Retinal pigment epithelial cell (primary cell): ENCODE results near the gene ITGBL1.

Experiments used
- DNase-seq: peaks from one replicate; pipeline ENCODE4 v3.0.0-alpha.2; 2010; ENCODE audit warnings: low read depth
- H3K4me3 ChIP-seq: 2 replicates; pipeline ENCODE4 v1.5.1; 2011; ENCODE audit warnings: mild to moderate bottlenecking, low read length, control low read depth, moderate library complexity
- TF ChIP-seq, protein P1 (sequence below): conservative IDR thresholded peaks from 2 replicates; pipeline ENCODE4 v1.5.1; 2011; ENCODE audit warnings: low read depth, low read length, control low read depth, inconsistent platforms

ITGBL1 gene

DNA sequence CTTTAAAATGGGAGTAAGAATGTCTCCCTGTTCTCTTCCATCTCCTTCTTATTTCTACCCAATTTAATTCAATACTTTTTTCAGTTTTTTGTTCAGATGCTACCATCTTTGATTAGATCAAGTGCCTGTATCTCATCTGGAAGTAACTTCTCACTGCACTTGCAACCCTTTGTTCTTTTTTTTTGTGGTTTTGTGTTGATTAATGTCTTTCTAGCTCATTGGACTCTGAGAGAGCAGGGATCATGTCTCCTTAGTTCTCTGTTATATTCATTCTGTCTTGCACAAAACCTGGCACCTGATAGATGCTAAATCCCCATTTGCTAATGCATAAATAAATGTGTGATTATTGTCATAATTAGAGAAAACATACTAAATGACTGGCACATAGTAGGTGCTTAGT, 834 bp upstream of the ITGBL1 start:
- TF ChIP-seq, protein P1, sequence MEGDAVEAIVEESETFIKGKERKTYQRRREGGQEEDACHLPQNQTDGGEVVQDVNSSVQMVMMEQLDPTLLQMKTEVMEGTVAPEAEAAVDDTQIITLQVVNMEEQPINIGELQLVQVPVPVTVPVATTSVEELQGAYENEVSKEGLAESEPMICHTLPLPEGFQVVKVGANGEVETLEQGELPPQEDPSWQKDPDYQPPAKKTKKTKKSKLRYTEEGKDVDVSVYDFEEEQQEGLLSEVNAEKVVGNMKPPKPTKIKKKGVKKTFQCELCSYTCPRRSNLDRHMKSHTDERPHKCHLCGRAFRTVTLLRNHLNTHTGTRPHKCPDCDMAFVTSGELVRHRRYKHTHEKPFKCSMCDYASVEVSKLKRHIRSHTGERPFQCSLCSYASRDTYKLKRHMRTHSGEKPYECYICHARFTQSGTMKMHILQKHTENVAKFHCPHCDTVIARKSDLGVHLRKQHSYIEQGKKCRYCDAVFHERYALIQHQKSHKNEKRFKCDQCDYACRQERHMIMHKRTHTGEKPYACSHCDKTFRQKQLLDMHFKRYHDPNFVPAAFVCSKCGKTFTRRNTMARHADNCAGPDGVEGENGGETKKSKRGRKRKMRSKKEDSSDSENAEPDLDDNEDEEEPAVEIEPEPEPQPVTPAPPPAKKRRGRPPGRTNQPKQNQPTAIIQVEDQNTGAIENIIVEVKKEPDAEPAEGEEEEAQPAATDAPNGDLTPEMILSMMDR = no peak
- DNase-seq = no peak
- H3K4me3 ChIP-seq = no peak overlapping the region

DNA sequence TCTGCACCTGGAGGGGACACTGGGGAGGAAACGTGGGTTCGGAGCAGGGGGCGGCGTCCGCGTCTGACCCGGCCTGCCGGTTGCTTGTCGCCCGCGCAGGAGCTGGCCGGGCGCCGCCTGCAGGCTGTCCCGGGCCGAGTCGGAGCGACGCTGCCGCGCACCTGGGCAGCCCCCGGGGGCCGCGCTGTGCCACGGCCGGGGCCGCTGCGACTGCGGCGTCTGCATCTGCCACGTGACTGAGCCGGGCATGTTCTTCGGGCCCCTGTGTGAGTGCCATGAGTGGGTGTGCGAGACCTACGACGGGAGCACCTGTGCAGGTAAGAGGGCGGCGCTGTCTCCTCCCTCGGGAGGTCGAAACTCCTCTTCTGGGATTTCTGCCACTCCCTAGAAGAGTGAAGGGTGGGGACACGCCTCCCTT, 1.3 kb downstream of the ITGBL1 start:
- TF ChIP-seq, protein P1 = no peak
- H3K4me3 ChIP-seq = peak overlapping the region; percentile 30

GRCh38 chr13:101454767-101455166, 2.3 kb downstream of the ITGBL1 start:
- DNase-seq = peak; percentile 26
- H3K4me3 ChIP-seq = no peak overlapping the region
- TF ChIP-seq, protein P1 = no peak

More for the DNA sequence above, 1.3 kb downstream of the ITGBL1 start:
- no peak for DNase-seq

- TF ChIP-seq, protein P1 = no peak
- H3K4me3 ChIP-seq = no peak overlapping the region
- DNase-seq = peak; percentile 74
Measured at GRCh38 chr13:101455863-101456262, 3.4 kb downstream of the ITGBL1 start.

GRCh38 chr13:101457176-101457575, 4.7 kb downstream of the ITGBL1 start:
- no peak for DNase-seq
- H3K4me3 ChIP-seq = no peak overlapping the region
- TF ChIP-seq, protein P1 = no peak

- DNase-seq = no peak
- no peak overlapping the region for H3K4me3 ChIP-seq
- TF ChIP-seq, protein P1 = no peak
Measured at GRCh38 chr13:101465877-101466276, 13.4 kb downstream of the ITGBL1 start.

DNA sequence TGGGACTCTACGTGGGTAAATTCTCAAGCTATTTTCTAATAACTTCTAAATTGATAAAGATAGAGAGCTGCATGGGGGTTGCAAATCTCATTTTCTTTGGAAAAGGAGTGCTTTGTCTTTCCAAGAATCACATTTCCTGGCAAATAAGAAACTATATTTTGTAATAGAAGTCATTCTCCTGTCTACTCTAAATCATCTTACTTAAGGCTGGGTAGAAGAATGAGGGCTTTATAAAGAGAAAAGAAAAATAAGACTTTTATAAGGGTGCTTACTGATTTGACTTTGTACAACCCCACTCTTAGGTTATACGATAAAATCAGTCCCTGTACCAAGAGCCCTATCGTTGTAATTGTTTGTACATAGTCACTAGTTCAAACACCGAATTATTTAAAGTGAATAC, 14.9 kb downstream of the ITGBL1 start:
- DNase-seq = no peak
- TF ChIP-seq, protein P1 = no peak
- H3K4me3 ChIP-seq = no peak overlapping the region
